NOMO-1 (cell line): ENCODE measurements around the gene NOC3L.
"Not testable (repeated sequence)": the region's sequence is repeated elsewhere in the genome, so short reads cannot be mapped to it uniquely, and the experiment has no call there.

Source experiments
- DNase-seq, 2 experiments: peaks; one replicate each; lab custom pipeline; 2025; ENCODE audit not compliant: unreplicated experiment in 2 of 2; lab: John Stamatoyannopoulos, UW

Gene NOC3L

DNA sequence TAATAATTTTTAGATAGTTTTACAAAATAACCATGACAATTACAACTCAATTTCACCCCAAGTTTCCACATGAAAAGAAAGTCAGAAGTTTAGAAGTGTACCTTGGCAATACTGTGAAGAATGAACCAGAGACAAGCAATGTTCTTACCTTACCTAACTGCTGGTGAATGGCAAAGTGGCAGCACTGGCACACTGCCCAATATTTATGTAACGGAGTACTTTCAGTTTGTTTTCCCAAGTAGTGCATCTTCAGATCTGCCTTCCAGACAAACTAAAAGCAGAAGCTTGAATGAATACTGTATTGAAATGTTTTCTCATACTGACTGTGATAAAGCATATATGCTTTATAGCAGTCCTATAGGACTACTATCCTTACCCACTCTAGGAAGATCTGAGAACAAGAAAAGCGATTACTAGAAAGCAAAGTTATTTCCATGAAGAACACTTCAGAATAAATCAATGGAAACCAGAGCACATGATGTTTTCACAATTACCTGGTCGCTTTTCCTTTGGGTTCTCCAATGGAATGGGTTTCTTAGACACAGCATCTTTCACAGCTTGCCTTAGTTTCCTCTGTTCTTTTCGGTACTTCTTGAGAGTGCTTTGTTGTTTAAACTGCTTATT is 1.5 kb downstream of the NOC3L start:
- DNase-seq = no peak

DNA sequence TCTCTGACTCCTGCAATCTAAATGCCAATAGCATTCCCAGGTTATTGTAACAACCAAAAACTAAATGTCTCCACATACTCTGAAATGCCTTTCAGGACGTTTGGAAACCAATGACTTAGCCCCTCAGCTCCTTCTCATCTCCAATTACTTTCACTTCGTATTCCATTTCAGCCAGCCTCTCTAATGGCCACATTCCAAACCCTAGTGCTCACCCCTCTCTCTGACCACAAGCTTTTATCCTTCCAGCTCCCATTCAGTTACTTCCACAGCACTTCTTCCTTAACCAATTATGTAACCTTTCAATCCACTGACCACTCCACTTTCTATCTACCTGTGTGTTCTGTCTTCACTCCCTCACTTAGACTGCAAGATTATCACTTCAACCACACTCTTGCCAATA is 4.3 kb downstream of the NOC3L start:
- no peak for DNase-seq

GRCh38 chr10:94357193-94357592 is 5.5 kb downstream of the NOC3L start:
- DNase-seq = no peak

GRCh38 chr10:94355841-94356240 is 6.9 kb downstream of the NOC3L start:
- DNase-seq = no peak

DNA sequence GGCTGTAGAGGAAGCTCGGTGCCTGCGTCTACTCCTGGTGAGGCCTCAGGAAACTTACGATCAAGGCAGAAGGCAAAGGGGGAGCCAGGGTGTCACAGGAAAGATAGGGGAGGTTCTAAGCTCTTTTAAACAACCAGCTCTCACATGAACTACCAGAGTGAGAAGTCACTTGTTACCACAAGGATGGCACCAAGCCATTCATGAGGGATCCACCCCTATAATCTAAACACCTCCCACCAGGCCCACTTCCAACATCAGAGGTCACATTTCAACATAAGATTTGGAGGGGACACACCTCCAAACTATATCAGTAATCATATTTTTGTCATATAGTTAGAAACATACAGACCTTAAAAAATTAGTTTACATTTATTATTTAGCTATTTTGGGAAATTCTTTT is 9.4 kb downstream of the NOC3L start:
- no peak for DNase-seq

GRCh38 chr10:94351089-94351488 is 11.7 kb downstream of the NOC3L start:
- DNase-seq = no peak

DNA sequence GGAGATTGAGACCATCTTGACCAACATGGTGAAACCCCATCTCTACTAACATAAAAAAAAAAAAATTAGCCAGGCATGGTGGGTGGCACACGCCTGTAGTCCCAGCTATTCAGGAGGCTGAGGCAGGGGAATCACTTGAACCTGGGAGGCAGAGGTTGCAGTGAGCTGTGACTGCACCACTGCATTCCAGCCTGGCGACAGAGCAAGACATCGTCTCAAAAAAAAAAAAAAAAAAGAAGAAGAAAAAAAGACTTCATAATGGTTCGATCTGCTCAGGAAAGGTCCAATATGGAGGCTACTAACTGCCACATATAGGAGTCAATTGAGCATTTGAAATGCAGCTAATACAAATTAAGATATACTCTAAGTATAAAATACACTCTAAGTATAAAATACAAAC is 12.2 kb downstream of the NOC3L start:
- not testable (repeated sequence) for DNase-seq

GRCh38 chr10:94349327-94349726 is 13.4 kb downstream of the NOC3L start:
- DNase-seq = no peak

DNA sequence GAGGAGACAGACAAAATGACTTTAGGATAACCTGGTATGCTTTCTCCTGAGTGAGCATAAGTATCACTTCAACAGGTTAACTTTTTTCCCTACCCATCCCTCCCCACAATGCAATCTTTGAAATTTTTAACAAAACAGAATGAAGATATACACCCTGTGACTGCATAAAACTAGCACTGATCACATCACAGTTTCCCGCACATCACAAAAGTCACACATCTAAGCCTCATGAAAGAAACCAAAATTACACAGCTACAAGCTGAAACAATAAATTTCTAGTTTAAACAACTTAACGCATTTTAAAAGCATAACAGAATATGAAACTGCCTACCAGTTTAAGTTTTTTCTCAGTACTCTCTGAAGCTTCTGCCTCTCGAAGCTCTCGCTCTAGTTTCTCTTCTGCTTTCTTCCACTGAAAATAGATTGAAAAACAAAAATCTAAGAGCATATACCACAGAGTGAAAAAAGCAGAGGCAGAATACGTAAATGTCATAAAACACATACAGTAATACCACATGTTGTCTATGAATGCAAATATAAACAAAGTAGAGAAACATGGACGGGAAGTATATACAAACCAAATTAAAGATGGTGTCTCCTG is 18.1 kb downstream of the NOC3L start:
- peak in 1 of 2 experiments; percentile 29 for DNase-seq

DNA sequence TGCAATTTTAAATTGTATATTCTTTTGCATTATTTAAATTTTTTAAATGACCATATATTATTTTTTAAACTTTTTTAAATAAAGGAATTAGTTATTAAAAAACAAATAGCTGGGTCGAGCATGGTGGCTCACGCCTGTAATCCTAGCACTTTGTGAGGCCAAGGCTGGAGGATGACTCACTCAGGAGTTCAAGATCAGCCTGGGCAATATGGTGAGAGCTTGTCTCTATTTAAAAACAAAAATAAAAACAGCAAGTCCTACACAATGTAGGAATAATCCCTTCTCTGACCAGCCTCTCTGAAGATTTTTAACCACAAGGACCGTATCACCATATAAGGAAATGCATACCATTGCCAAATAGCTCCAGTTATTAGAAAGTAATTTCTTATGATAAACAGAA is 19.6 kb downstream of the NOC3L start:
- DNase-seq = no peak

- DNase-seq = no peak
Observed at GRCh38 chr10:94334857-94335256, 27.9 kb downstream of the NOC3L start.

GRCh38 chr10:94333051-94333450 is 29.7 kb downstream of the NOC3L start:
- DNase-seq = no peak

- DNase-seq = no peak
Observed at GRCh38 chr10:94328613-94329012, 34.1 kb downstream of the NOC3L start.

GRCh38 chr10:94327649-94328048 is 35.1 kb downstream of the NOC3L start:
- no peak for DNase-seq

DNA sequence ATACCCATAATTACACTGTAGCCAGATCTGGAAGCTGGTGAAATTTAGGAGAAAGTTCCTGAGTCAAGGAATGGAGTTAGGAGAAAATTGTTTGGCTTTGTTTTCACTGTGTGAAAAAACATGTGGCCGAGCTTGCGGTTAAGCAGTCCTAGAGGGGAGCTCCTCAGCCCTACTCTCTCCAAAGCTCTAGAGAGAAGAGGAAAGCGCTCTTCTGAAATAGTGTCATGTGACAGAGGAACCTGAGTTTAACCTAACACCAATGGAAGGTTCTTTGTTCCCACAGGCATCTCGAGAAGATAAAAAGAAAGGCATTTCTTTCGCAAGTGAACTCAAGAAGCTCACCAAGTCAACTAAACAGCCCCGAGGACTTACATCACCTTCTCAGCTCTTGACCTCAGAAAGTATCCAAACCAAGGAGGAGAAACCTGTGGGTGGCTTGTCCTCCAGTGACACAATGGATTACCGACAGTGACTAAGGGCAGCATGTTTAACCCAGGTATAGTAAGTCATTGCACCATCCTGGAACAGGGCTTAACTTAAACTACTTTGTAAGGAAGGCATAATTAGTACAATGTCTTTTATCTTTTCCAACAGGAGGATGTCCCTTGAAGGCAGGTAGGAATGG is 38.0 kb downstream of the NOC3L start:
- no peak for DNase-seq

DNA sequence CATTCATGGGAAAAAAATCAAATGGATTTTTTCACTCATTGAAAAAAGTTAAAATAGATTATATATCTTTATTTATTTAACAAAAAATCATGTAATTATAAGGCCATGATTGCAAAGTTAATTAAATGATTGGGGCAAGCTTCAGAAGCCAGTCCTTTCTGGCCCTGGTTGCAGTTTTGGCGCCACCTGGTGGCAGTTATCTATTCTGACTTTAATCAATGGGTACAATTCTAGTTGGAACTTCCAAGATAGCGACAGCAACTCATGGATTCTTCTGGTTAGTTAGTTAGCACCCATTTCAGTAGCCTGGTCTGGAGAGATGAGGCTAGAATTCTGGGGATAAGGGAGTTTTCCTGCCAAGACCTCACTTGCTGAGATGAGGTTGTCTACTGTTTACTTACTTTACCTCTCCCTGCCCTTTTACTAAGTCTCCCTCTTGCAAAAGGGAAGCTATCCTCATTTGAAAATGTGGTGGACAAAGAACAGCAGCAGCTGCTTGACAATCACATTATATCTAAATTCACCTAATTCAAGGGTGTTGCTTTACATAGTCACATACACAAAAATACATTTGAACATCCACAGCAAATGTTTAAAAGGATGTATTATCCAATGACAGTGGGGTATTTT is 42.3 kb downstream of the NOC3L start:
- DNase-seq = peak; percentile 45 to 49

- DNase-seq = no peak
Observed at GRCh38 chr10:94316560-94316959, 46.2 kb downstream of the NOC3L start.

GRCh38 chr10:94315975-94316464 is 46.7 kb downstream of the NOC3L start:
- no peak for DNase-seq

DNA sequence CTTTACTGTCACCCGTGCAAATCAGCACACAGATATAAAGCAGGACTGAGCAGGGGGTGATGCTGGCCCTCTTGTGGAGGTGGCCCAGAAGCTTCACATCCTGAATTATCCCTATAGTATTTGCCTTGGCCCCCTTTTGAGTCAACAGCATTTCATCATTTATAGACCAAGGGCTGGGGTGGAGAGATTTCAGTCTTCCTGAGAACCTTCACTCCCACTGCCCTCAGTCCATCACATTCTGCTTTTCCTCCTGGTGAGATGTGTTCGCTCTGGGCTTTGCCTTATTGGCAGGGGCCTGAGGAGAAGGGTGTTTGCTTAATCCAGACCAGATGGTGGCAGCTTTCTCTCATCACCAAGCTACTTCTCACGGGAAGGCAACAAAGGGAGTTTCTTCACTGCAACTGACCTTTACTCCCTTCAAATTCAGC is 47.7 kb downstream of the NOC3L start:
- DNase-seq = no peak

GRCh38 chr10:94310369-94310768 is 52.4 kb downstream of the NOC3L start:
- no peak for DNase-seq

DNA sequence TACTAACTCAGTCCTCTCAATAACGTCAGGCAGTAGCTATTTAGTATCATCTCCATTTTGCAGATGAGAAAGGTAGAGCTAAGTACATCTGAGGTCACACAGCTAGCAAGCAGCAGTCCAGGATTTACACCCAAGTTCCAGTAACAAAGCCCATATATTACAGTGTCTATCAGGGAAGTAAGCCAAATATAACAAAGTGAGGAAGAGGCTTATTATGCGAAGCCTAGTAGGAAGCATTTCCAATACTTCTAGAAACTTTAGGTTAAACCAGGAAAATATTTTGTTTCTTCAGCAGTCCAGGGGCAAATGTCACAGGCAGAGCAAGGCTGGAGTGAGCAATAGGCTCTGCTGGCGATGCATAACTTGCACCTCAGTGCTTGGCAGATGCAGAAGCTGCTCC is 53.9 kb downstream of the NOC3L start:
- no peak for DNase-seq
